ENCODE results near the gene CHPF2.

Gene CHPF2

GRCh38 chr7:151208253-151208862, 23.9 kb upstream of the CHPF2 start:
- Histone ChIP-seq H3K9me3 (ENCODE audit: severe bottlenecking) (no peaks in the 10 kb centered on the region), H3K27me3 (ENCODE audit: insufficient read depth, low read depth, severe bottlenecking) (no peaks in the 10 kb centered on the region), H3K36me3 (peaks cover 13% of the 10 kb centered on the region), H3K4me3 (ENCODE audit: low read depth, low read length) (no peak overlapping the region), H3K27ac (no peak overlapping the region)
- DNase-seq: no peak
- no peak for TF ChIP-seq CTCF (IDR thresholded peaks at IDR 0.05; ENCODE audit: low read depth, low read length)

- no peak for TF ChIP-seq CTCF (IDR thresholded peaks at IDR 0.05; ENCODE audit: low read depth, low read length)
- H3K27ac ChIP-seq: peak overlapping the region; percentile 31; the same call in 1 of the 2 replicates
- no peaks in the 10 kb centered on the region for H3K27me3 ChIP-seq (ENCODE audit: insufficient read depth, low read depth, severe bottlenecking)
- DNase-seq: no peak
- peaks cover 22% of the 10 kb centered on the region for H3K36me3 ChIP-seq
- no peaks in the 10 kb centered on the region for H3K9me3 ChIP-seq (ENCODE audit: severe bottlenecking)
- H3K4me3 ChIP-seq (ENCODE audit: low read depth, low read length): no peak overlapping the region
These were observed 22.7 kb upstream of the CHPF2 start for GRCh38 chr7:151209588-151209987.

- no peak within 1 kb of the TSS for H3K4me3 ChIP-seq (ENCODE audit: low read depth, low read length)
- H3K9me3 ChIP-seq (ENCODE audit: severe bottlenecking): no peaks in the 10 kb centered on the region
- DNase-seq: no peak
- H3K36me3 ChIP-seq: peaks cover 29% of the 10 kb centered on the region
- no peak for TF ChIP-seq CTCF (IDR thresholded peaks at IDR 0.05; ENCODE audit: low read depth, low read length)
- no peaks in the 10 kb centered on the region for H3K27me3 ChIP-seq (ENCODE audit: insufficient read depth, low read depth, severe bottlenecking)
- H3K27ac ChIP-seq: peak within 1 kb of the TSS; percentile 70
These were observed 22.0 kb upstream of the CHPF2 start, which contains the start of gene H2BK1 for GRCh38 chr7:151210087-151210854. H2BK1 (minus strand) TSS chr7:151210488; CDS start chr7:151210318, 170 bp downstream.

- Histone ChIP-seq H3K27me3 (ENCODE audit: insufficient read depth, low read depth, severe bottlenecking) (no peaks in the 10 kb centered on the region), H3K36me3 (peaks cover 39% of the 10 kb centered on the region), H3K9me3 (ENCODE audit: severe bottlenecking) (no peaks in the 10 kb centered on the region), H3K4me3 (ENCODE audit: low read depth, low read length) (no peak overlapping the region), H3K27ac (peak overlapping the region; percentile 70)
- no peak for DNase-seq
- TF ChIP-seq CTCF (IDR thresholded peaks at IDR 0.05; ENCODE audit: low read depth, low read length): 0 out of 2 replicates have a peak, but pooled peaks have one; percentile 10
These were observed 21.0 kb upstream of the CHPF2 start for GRCh38 chr7:151211155-151211772.

GRCh38 chr7:151212626-151213025, 19.7 kb upstream of the CHPF2 start:
- peaks cover 51% of the 10 kb centered on the region for H3K36me3 ChIP-seq
- H3K27me3 ChIP-seq (ENCODE audit: insufficient read depth, low read depth, severe bottlenecking): no peaks in the 10 kb centered on the region
- H3K4me3 ChIP-seq (ENCODE audit: low read depth, low read length): no peak overlapping the region
- H3K27ac ChIP-seq: peak overlapping the region; percentile 70; the same call in 1 of the 2 replicates
- no peak for DNase-seq
- no peak for TF ChIP-seq CTCF (IDR thresholded peaks at IDR 0.05; ENCODE audit: low read depth, low read length)
- H3K9me3 ChIP-seq (ENCODE audit: severe bottlenecking): no peaks in the 10 kb centered on the region
